GM19452 (cell line): ENCODE data around the gene SUMF1.

Experiments
- ATAC-seq: cut with Tn5 transposase; IDR thresholded peaks from one replicate; pipeline ENCODE4 v1.9.1; 2021; ENCODE audit not compliant: unreplicated experiment

Gene SUMF1

DNA sequence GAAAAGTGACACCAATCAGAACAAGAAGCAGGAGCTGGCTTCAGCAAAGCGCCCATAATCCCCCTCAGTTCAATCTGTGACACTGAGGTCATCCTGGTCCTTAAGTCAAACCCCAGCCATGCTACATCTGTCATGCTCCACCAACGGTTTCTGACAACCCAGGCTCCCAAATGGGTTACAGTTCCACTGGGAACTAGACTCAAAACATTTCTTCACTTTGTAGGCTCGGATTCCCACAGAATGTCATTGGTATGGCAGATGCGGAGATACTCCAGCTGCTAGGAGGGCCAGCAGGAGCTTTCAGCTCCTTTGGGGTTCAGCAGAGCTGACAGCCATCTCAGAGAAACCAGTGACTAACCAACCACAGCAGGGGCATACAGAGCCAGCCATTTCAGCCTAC is 48.9 kb downstream of the SUMF1 start:
- no peak for ATAC-seq

DNA sequence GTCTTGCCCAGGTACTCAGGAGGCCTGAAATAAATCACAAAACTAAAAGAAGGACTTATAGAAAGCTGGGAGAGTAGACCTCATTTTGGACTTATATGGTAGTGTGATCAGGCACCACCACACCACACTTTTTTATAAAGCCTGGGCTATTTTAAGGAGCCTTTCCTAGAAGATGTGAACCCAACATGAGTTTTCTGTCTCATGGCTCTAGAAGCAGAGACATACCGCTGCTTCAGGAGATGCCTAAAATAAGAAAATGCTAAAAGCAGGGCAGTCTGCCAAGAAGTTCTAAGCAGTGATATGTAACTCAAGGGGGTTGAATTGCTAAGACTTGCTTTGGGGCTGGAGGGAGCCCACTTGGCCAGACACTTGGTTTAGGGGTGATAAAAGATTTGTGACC is 49.6 kb downstream of the SUMF1 start:
- ATAC-seq, result no peak

DNA sequence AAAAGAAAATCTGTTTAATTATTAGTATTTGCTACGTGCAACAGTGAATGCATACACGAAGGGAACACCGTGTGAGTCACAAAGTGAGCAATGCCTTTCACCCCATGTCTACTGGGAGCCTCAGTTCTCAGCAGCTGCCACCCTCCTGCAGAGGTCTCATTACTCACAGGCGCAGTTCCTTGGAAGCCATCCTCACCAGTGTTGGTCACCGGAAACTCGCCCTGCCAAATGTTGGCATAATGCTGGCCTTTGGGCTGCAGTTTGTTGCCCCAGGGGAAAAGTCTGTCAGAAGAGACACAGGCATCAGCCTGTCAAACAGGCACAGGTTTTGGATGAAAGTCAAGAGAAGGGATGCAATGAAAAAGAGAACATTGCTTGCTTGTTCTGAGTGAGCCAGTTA is 50.1 kb downstream of the SUMF1 start:
- no peak for ATAC-seq

DNA sequence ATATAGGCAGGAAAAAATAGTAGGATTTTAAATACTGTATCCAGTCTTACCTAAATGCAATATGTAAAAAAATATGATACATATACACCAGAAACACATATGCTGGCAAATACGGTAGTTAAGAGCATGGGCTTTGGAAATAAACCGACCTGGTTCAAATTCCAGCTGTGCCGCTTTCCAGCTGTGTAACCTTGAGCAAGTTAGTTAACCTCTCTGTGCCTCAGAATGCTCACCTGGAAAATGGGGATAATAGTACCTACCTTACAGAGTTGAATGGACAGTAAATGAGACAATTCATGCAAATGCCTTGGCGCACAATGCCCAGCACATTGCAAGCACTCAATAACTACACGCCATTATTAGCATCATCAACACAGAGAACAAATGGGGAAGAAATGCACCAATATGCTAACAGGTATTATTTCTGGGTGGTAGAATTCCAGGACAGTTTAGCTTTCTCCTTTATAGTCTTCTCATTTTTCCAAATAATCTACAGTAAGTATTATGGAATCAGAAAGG is 50.6 kb downstream of the SUMF1 start:
- no peak for ATAC-seq

DNA sequence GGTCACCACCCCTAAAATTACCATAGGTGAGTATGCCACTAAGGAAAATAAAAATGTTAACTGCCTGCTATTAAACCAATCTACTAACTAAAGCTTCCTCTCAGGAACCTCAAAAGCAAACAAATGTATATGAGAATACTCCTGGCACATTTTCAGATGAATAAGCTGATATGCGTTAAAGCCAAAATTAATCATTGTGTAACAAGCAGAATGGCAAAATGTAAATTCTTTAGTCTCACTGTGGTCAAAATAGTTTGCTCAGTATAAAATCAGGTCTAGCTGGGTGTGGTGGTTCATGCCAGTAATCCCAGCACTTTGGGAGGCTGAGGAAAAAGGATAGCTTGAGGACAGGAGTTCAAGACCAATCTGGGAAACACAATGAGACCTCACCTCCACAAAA is 53.6 kb downstream of the SUMF1 start:
- ATAC-seq, result no peak

DNA sequence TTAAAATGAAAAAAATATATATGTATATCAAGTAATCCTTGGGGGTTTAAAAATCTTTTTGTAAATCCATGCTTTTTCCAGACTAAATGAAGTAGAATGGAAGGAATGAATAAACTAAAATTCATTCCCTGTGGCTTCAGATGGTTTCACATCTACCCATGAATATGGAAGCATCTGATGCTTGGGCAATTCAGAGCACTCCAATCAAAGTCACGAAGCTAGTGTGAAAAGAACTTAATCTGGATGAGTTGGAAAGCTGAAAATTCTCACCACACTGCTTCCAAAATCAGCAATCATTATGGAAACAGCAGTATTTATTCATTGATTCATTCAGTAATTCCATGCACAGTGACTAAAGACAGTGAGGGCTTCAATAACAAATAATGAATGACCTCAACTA is 55.2 kb downstream of the SUMF1 start:
- ATAC-seq, result no peak

DNA sequence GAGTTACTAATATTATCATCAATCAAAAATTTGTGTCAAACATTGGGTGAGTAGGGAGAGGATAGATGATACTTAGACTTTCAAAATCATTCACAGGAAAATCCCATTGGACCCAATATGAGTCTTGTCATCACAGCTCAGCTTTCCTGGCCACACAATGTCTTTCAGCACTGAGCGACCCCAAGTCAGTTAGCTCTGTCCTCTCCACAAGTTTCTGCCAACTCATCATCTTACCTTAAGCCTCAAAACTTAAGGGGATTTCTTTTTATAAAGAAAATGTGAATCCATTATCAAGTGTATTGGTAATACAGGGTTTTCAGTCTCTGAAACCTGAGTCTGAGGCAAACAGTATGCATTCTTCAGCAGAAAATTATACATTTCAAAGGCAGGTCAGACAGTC is 55.8 kb downstream of the SUMF1 start:
- ATAC-seq, result no peak

DNA sequence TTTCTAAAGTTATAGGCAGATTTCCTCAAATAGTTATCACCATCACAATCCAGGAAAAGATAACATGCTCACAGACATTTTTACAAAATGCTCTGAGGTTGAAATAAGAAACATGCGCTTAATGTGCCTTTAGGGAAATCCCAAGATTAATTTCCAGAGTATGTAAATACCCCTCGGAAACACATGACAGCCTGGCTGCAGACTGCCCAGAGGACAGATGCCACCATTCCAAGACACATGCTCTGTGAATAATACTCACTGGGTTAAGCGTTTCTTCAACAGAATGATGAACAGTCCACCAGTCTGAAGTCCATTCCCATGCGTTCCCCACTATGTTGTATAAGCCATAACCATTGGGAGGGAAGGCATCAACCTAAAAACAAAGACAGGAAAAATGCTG is 56.5 kb downstream of the SUMF1 start:
- no peak for ATAC-seq

DNA sequence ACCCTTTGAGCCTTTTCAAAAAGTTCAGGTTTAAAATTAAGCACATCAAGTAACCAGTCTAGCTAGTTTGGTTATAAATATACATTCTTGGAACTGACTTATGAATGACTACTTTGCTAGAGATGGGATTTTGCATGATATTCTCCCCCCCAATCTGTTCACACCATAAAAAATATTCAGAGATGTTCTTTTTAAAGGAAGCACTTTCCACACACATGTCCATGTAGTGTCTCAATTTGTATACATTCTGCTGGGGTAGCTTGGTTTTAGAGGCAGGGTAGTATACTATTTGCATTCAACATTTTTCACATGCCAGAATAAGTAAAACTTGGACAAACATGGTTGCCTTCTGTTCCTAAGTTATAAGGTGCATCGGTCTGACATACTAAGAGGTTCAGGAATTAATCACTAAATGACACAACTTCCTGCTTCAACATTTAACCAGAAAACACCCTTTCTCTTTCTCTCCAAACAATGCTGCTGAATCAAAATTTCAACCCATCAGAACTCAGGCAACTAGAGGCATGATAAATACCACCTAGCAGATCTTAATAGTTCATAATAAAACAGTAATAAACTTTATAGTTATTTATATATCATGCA is 57.0 kb downstream of the SUMF1 start:
- no peak for ATAC-seq

DNA sequence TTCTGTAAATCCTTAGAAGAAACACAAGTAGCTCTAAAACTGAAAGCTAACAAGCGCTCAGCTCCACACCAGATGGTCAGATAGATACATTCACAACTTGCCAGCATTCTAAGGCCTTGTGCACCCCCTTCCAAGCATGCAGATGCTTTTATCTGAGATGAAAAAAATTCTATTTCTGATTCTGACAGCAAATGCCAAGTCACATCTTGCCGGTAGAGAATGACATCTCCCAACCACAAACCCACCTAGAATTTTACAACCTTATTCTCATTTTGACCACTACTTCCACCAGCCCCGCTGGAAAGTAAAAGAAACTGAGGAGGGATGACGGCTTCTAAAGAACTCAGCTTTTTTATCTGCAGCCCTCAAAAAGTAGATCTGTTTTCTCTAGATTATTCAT is 57.7 kb downstream of the SUMF1 start:
- no peak for ATAC-seq

DNA sequence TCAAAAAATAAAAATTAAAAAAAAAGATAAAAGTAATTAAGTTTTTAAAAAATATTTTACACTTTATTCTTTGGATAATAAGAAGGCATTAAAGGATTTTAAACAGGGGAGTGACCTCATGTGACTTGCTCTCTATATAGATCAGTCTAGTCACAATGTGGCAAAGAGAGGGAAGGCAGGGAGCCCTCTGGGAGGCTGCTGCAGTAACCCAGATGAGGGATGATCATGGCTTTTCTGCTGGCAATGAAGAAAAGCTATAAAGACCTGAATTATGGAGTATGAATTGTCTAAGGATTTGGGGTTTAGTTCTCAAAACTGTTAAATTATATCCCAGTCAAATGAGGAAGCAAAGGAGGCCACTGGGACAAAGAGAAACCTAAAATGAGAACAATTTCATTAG is 58.1 kb downstream of the SUMF1 start:
- ATAC-seq, result no peak

DNA sequence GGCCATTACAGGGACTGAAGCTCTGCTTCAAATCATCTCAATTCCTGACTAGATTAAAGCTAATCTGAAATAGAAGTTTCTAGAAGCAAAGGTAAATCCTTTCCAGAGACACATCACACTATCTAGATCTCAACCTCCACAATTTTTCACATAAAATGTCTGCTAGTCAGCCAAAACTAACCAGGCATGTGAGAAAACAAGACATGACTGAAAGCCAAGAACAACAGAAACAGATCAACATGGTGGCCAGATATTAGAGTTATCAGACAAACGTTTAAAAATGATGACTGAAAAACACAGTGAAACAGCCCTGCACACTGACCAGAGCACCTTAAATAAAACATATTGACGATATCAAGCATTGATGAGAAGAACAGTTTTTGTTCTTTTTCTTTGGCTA is 59.1 kb downstream of the SUMF1 start:
- no peak for ATAC-seq

DNA sequence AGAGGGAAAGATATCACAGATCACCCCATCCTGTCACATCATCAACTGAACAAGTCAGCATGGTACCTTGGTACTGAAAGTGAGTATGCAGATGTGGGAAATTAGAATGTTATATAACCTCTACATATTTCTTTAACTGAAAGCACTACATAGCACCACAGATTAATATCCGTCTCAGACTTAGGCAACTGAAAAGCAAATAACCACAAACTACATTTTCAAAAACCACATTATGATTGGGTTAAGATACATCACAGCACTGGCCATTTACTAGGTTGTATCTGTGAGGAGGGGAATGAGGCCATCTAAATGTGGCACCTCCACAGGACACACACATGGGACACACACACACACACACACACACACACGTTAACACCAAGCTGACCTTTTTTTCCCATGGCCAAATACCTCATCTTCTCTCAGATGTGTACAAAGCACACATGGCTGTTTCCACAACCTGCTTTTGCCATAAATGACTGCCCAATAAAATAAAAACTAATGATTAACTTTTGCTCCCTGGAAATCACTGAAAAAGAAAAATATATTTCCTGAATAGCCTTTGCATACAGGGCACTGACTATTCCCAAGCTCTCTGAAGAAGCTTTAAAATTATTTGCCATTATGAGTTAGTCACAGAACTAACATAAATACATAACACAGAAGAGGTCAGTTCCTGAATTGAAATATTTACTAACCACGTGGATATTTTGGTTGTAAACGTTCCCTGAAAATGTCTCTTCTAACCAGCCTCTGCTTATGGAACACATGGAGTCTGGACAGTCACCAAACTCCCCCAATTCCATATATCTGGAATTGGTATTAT is 60.1 kb downstream of the SUMF1 start:
- peak; percentile 77 for ATAC-seq

DNA sequence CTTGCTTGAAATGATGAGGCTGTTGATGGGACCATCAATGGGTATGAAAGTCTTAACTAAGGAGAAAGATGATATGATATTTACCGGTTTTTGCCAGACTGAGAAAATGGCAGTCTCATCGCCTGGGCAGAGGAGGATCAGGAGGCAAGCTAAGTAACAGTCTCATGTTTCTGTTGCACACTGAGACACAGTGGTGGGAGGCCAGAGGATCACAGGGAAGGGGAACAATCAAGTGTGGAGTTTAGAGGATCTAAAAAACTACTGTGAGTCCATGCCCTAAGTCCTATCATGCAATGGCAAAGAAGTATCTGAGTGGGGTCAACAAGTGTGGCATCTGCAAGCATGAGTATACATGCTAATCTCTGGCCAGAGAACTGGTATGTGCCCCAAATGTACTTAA is 62.2 kb downstream of the SUMF1 start:
- ATAC-seq, result no peak

DNA sequence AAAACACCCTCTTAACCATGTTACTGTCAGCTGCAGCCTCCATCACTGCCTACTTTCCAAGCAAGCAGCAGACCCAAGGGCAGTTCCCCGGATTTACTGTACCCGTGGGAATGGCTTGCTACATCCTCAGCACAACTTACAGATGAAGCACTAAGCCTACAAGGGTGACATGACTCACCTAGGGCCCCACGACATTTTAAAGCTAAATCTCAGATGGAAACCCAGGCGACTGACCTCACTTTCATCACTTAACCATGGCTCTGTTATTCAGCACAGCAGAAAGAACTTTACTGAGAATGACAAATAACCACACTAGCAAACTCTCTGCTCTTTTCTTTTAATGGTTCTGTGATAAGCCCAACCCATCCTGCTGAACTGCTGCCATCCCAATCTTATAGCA is 65.6 kb downstream of the SUMF1 start:
- ATAC-seq, result no peak

DNA sequence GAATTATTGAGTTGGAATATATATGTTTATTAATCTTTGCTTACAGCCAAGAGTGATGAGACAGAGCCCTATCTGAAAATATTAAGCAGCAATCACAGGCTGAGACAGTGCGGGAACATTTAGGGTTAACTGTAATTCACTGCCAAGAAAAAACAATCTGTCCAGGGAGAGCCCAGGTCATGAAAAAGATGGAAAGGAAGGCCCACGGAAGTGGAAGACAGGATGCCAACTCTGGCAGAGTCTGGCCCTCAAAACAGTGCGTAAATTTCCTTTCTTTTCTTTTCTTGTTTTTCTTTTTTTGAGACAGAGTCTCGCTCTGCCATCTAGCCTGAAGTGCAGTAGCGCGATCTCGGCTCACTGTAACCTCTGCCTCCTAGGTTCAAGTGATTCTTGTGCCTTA is 67.6 kb downstream of the SUMF1 start:
- ATAC-seq, result no peak

DNA sequence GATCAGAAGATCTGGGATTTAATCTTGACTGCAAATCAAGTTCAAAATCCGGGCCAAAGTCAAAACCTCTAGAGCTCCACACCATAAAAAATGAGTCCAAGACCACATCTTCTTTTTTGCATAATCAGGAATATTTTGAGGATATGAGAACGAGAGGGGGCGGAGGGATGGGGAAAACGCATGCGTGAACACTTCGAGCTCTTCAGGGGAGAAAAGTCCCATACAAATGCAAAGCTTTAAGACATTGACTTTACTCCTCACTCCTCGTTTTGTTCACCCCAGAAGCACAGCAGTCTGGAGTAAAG is 68.2 kb downstream of the SUMF1 start:
- ATAC-seq, result no peak

DNA sequence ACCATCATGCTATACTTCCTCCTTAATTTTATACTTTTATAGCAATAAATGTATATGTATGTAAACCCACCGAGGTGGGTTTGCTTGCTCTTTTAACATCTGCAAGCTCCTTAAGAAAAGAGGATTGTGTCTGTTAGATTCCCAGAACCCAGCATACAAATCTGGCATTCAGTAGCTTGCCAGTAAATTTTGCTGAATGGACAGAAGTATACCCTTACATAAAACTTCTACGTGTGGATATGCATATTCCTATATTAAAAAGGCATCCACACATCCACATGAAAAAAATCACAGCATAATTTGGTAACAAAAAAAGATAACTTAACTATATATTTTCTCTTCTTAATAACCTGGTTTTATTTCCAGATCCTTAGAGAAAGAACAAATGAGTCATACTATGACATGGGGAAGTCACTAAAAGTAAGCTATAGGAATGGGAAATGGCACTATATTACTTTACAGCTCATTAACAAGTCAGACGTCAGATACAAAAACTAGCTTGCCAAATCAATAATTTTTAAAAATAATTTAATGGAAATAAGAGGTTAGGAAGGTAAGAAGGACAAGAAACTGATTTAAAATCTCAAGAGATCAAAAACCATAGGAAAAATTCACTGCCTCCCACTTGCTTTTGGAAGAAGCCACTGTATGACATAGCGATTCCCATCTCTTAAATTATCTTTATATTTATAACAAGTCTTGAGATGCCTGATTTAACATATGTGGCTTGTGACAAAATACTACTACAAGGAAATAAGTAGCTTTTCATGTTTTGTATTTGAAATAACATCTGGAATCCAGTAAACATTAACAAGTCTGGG is 68.7 kb downstream of the SUMF1 start:
- no peak for ATAC-seq

DNA sequence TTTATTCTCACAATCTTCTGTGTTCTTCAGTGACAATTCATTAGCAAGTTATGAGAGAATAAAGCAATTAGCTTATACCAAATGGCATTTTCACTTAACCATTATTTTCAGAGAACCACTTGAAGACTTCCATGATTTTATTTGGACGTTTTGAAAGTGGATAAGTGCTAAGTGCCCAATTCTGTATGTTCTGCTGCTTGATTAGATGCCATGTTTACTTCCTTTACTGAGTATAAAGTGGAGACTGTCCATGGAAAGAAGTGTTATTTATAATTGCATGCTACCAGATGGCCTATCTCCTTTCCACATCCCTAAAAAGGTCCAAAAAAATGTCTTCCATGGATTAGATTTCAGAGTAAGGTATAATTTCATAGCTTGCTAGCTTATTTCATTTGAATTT is 69.6 kb downstream of the SUMF1 start:
- no peak for ATAC-seq

DNA sequence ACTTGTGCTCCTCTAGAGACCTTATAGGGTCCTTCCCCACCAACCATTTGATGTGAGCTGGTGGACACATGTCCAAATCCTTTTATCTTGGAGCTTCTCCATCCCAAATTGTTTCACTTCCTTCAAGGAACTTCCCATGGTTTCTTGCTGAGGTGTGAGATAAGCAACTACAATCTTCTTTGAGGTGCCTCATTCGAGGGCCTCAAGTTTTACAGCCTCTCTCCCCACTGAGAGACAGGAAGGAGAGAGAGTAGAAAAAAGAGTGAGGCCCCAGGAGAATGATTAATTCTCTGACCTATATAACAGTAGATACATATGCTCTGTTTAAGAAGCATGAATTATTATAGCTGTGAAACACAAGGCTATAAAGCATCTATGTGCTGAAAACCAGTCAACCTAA is 70.5 kb downstream of the SUMF1 start:
- ATAC-seq, result no peak

DNA sequence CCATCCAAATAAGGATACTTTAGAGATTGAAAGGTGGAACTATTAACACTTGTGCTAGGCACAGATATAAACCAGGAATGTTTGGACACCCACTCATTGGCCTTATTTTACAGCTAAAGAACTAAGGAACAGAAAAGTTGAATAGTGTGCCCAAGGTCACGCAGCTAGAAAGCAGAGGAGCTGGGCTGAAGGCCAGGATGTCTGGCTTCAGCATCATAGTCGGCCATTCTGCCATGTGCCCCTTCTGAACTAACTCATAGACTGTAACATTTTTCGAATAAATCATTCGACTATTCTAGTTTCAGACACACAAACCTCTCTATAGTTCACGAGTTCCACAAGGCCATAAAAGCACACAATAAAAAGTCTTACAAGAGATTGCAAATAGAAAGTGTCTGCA is 71.1 kb downstream of the SUMF1 start:
- no peak for ATAC-seq

DNA sequence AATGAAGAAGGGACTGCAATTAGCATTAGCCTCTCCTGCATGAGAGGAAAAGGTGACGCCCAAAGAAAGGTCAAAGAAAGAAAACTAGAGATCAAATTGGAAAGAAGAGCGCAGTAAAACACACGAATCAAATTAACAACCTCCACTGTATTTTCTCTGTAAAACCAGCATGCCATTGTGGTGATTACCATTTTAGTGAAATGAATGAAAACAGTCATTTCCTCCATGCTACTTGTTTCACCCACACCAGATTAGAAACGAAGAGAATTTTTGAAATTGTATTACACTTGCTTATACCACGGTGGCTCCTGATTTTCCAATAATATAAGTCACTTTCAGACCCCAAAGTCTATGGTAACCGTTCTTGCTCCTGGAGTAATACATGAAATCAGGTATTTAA is 71.6 kb downstream of the SUMF1 start:
- no peak for ATAC-seq
